ENCODE measurements around the gene CLCF1. TPM values are rescaled to one million over a fixed set of nuclear protein-coding genes. Genes with fewer than 3 reads are reported as not detected.
A peak's percentile ranks its signal among the peaks of the same experiment; 100 is the strongest.

The CLCF1 gene
- total and polyA plus RNA-seq, 2 donors: 0.19 to 2.0 TPM

GRCh38 chr11:67317205-67317887 is 56.1 kb downstream of the CLCF1 start:
- Histone ChIP-seq H3K4me1 (ENCODE audit: control insufficient read depth in 2 of 2, insufficient read depth in 2 of 2, low read length in 2 of 2) (peaks cover 7 to 22% of the 10 kb centered on the region in 2 donors), H3K4me3 (ENCODE audit: low read length in 2 of 2) (peak overlapping the region; percentile 67 to 84), H3K27me3 (ENCODE audit: control insufficient read depth in 2 of 2, insufficient read depth in 1 of 2, low read length in 1 of 2) (peaks cover 0 to 15% of the 10 kb centered on the region in 2 donors), H3K27ac (ENCODE audit: low read depth in 1 of 2, low read length in 1 of 2) (peak overlapping the region; percentile 86 to 88), H3K36me3 (ENCODE audit: control insufficient read depth in 2 of 2, insufficient read depth in 2 of 2, low read length in 1 of 2) (no peaks in the 10 kb centered on the region), H3K9me3 (ENCODE audit: control insufficient read depth in 2 of 2, insufficient read depth in 1 of 2, low read length in 1 of 2) (peaks cover 0 to 7% of the 10 kb centered on the region in 2 donors)
- under 1% methylated on average over 55 of the region's 55 CpGs for WGBS
- peak; percentile 94 to 100 (median 97) for DNase-seq (ENCODE audit: low read depth in 6 of 9, low spot score in 9 of 9)

- peaks cover 0 to 15% of the 10 kb centered on the region in 2 donors for H3K27me3 ChIP-seq (ENCODE audit: control insufficient read depth in 2 of 2, insufficient read depth in 1 of 2, low read length in 1 of 2)
- no peak for DNase-seq (ENCODE audit: low read depth in 6 of 9, low spot score in 9 of 9)
- H3K36me3 ChIP-seq (ENCODE audit: control insufficient read depth in 2 of 2, insufficient read depth in 2 of 2, low read length in 1 of 2): no peaks in the 10 kb centered on the region
- H3K9me3 ChIP-seq (ENCODE audit: control insufficient read depth in 2 of 2, insufficient read depth in 1 of 2, low read length in 1 of 2): peaks cover 0 to 7% of the 10 kb centered on the region in 2 donors
- H3K27ac ChIP-seq (ENCODE audit: low read depth in 1 of 2, low read length in 1 of 2): peak overlapping the region; percentile 86 to 88
- peak overlapping the region; percentile 67 to 84 for H3K4me3 ChIP-seq (ENCODE audit: low read length in 2 of 2)
- peaks cover 7 to 25% of the 10 kb centered on the region in 2 donors for H3K4me1 ChIP-seq (ENCODE audit: control insufficient read depth in 2 of 2, insufficient read depth in 2 of 2, low read length in 2 of 2)
- WGBS: under 1% methylated on average over 10 of the region's 10 CpGs
These were observed 56.6 kb downstream of the CLCF1 start for GRCh38 chr11:67316882-67317204.

- no peak for DNase-seq (ENCODE audit: low read depth in 6 of 9, low spot score in 9 of 9)
- Histone ChIP-seq H3K27ac (ENCODE audit: low read depth in 1 of 2, low read length in 1 of 2) (no peak overlapping the region), H3K9me3 (ENCODE audit: control insufficient read depth in 2 of 2, insufficient read depth in 1 of 2, low read length in 1 of 2) (peaks cover 0 to 7% of the 10 kb centered on the region in 2 donors), H3K4me3 (ENCODE audit: low read length in 2 of 2) (no peak overlapping the region), H3K36me3 (ENCODE audit: control insufficient read depth in 2 of 2, insufficient read depth in 2 of 2, low read length in 1 of 2) (peaks cover 2 to 6% of the 10 kb centered on the region in 2 donors), H3K27me3 (ENCODE audit: control insufficient read depth in 2 of 2, insufficient read depth in 1 of 2, low read length in 1 of 2) (peaks cover 0 to 15% of the 10 kb centered on the region in 2 donors), H3K4me1 (ENCODE audit: control insufficient read depth in 2 of 2, insufficient read depth in 2 of 2, low read length in 2 of 2) (peaks cover 7 to 25% of the 10 kb centered on the region in 2 donors)
- WGBS: 96% methylated on average over 9 of the region's 9 CpGs
These were observed 58.0 kb downstream of the CLCF1 start for GRCh38 chr11:67315325-67315909.

- DNase-seq (ENCODE audit: low read depth in 6 of 9, low spot score in 9 of 9): no peak
- Histone ChIP-seq H3K27me3 (ENCODE audit: control insufficient read depth in 2 of 2, insufficient read depth in 1 of 2, low read length in 1 of 2) (peaks cover 0 to 15% of the 10 kb centered on the region in 2 donors), H3K4me1 (ENCODE audit: control insufficient read depth in 2 of 2, insufficient read depth in 2 of 2, low read length in 2 of 2) (peaks cover 7 to 25% of the 10 kb centered on the region in 2 donors), H3K27ac (ENCODE audit: low read depth in 1 of 2, low read length in 1 of 2) (no peak overlapping the region), H3K9me3 (ENCODE audit: control insufficient read depth in 2 of 2, insufficient read depth in 1 of 2, low read length in 1 of 2) (peaks cover 0 to 7% of the 10 kb centered on the region in 2 donors), H3K4me3 (ENCODE audit: low read length in 2 of 2) (no peak overlapping the region), H3K36me3 (ENCODE audit: control insufficient read depth in 2 of 2, insufficient read depth in 2 of 2, low read length in 1 of 2) (peaks cover 2 to 14% of the 10 kb centered on the region in 2 donors)
- WGBS: 98% methylated on average over 2 of the region's 2 CpGs
These were observed 59.2 kb downstream of the CLCF1 start for GRCh38 chr11:67314218-67314617.

Other genes with a start within 250 kb of the CLCF1 start
- 89.5 TPM for gene GRK2, start 107.1 kb downstream of the CLCF1 start, total RNA-seq
- 158 TPM for gene GRK2, start 107.1 kb downstream of the CLCF1 start, polyA plus RNA-seq
- gene ANKRD13D, start 84.3 kb downstream of the CLCF1 start, total RNA-seq: 32.1 TPM
- 99.1 TPM for gene ANKRD13D, start 84.3 kb downstream of the CLCF1 start, polyA plus RNA-seq
- 1.8 TPM for gene SSH3, start 70.1 kb downstream of the CLCF1 start, total RNA-seq
- gene SSH3, start 70.1 kb downstream of the CLCF1 start, polyA plus RNA-seq: 11.8 TPM
- gene POLD4, start 20.1 kb downstream of the CLCF1 start, total RNA-seq: 70.0 TPM
- 143 TPM for gene POLD4, start 20.1 kb downstream of the CLCF1 start, polyA plus RNA-seq
- 9.5 TPM for gene RAD9A, start 18.4 kb upstream of the CLCF1 start, total RNA-seq
- gene RAD9A, start 18.4 kb upstream of the CLCF1 start, polyA plus RNA-seq: 35.2 TPM
- gene PPP1CA, start 28.3 kb upstream of the CLCF1 start, total RNA-seq: 207 TPM
- 141 TPM for gene PPP1CA, start 28.3 kb upstream of the CLCF1 start, polyA plus RNA-seq
- 172 TPM for gene TBC1D10C, start 30.5 kb upstream of the CLCF1 start, total RNA-seq
- 318 TPM for gene TBC1D10C, start 30.5 kb upstream of the CLCF1 start, polyA plus RNA-seq
- 0.57 TPM for gene CARNS1, start 42.1 kb upstream of the CLCF1 start, total RNA-seq
- gene CARNS1, start 42.1 kb upstream of the CLCF1 start, polyA plus RNA-seq: 1.7 TPM
- gene RPS6KB2, start 54.9 kb upstream of the CLCF1 start, total RNA-seq: 50.1 TPM
- gene RPS6KB2, start 54.9 kb upstream of the CLCF1 start, polyA plus RNA-seq: 76.8 TPM
- gene PTPRCAP, start 64.1 kb upstream of the CLCF1 start, total RNA-seq: 198 TPM
- gene PTPRCAP, start 64.1 kb upstream of the CLCF1 start, polyA plus RNA-seq: 151 TPM
- 45.6 TPM for gene CORO1B, start 69.9 kb upstream of the CLCF1 start, total RNA-seq
- 32.3 TPM for gene CORO1B, start 69.9 kb upstream of the CLCF1 start, polyA plus RNA-seq
- gene GPR152, start 79.1 kb upstream of the CLCF1 start, total RNA-seq: not detected
- not detected for gene GPR152, start 79.1 kb upstream of the CLCF1 start, polyA plus RNA-seq
- 0.52 TPM for gene CABP4, start 81.8 kb upstream of the CLCF1 start, total RNA-seq
- gene CABP4, start 81.8 kb upstream of the CLCF1 start, polyA plus RNA-seq: 1.6 TPM
- 17.3 TPM for gene TMEM134, start 95.7 kb upstream of the CLCF1 start, total RNA-seq
- gene TMEM134, start 95.7 kb upstream of the CLCF1 start, polyA plus RNA-seq: 96.3 TPM
- 111 TPM for gene AIP, start 109.4 kb upstream of the CLCF1 start, total RNA-seq
- gene AIP, start 109.4 kb upstream of the CLCF1 start, polyA plus RNA-seq: 96.4 TPM
- gene PITPNM1, start 131.8 kb upstream of the CLCF1 start, total RNA-seq: 21.6 TPM
- gene PITPNM1, start 131.8 kb upstream of the CLCF1 start, polyA plus RNA-seq: 57.2 TPM
- 31.4 TPM for gene CDK2AP2, start 134.6 kb upstream of the CLCF1 start, total RNA-seq
- gene CDK2AP2, start 134.6 kb upstream of the CLCF1 start, polyA plus RNA-seq: 51.2 TPM
- gene CABP2, start 149.8 kb upstream of the CLCF1 start, total RNA-seq: 0.05 TPM
- gene CABP2, start 149.8 kb upstream of the CLCF1 start, polyA plus RNA-seq: 0.14 TPM
- gene GSTP1, start 210.2 kb upstream of the CLCF1 start, total RNA-seq: 389 TPM
- gene GSTP1, start 210.2 kb upstream of the CLCF1 start, polyA plus RNA-seq: 630 TPM
- 126 TPM for gene NDUFV1, start 233.3 kb upstream of the CLCF1 start, total RNA-seq
- 207 TPM for gene NDUFV1, start 233.3 kb upstream of the CLCF1 start, polyA plus RNA-seq

All from thymus (tissue), 11 donors.